GM12892 (cell line): ENCODE results near the gene ADAMTSL1.

ENCODE experiments used
- POLR2A ChIP-seq: IDR thresholded peaks from 2 replicates; pipeline ENCODE4 v1.6.1; 2011; ENCODE audit warnings: low read depth, low read length, control low read depth
- POLR2AphosphoS5 ChIP-seq: IDR thresholded peaks from 2 replicates; pipeline ENCODE4 v1.6.1; 2011; ENCODE audit warnings: low read depth, low read length, control low read depth

- TF ChIP-seq POLR2AphosphoS5 (no peak), POLR2A (no peak)
Measured at GRCh38 chr9:18717759-18718158, 243.8 kb downstream of the ADAMTSL1 start.
